HG02678 (cell line): Measurements from ENCODE around the gene GLRX3.

Source experiments
- ATAC-seq: cut with Tn5 transposase; IDR thresholded peaks from one replicate; pipeline ENCODE4 v1.9.1; 2021; ENCODE audit warnings: mild to moderate bottlenecking, moderate library complexity; ENCODE audit not compliant: unreplicated experiment

The GLRX3 gene

GRCh38 chr10:130137090-130137448 lies 878 bp downstream of the GLRX3 start:
- ATAC-seq: no peak

- no peak for ATAC-seq
Observed at GRCh38 chr10:130137659-130138478, 1.7 kb downstream of the GLRX3 start.

GRCh38 chr10:130138479-130138866 lies 2.3 kb downstream of the GLRX3 start:
- ATAC-seq: no peak

GRCh38 chr10:130140425-130140824 lies 4.2 kb downstream of the GLRX3 start:
- ATAC-seq: no peak

GRCh38 chr10:130141038-130141437 lies 4.8 kb downstream of the GLRX3 start:
- ATAC-seq: no peak

GRCh38 chr10:130141460-130141859 lies 5.3 kb downstream of the GLRX3 start:
- peak; percentile 27 for ATAC-seq

GRCh38 chr10:130141878-130142277 lies 5.7 kb downstream of the GLRX3 start:
- ATAC-seq: peak; percentile 86

GRCh38 chr10:130146042-130146441 lies 9.9 kb downstream of the GLRX3 start:
- ATAC-seq: no peak

GRCh38 chr10:130159192-130159794 lies 23.1 kb downstream of the GLRX3 start:
- no peak for ATAC-seq

- no peak for ATAC-seq
Observed at GRCh38 chr10:130160775-130161174, 24.6 kb downstream of the GLRX3 start.

GRCh38 chr10:130161331-130161730 lies 25.1 kb downstream of the GLRX3 start:
- ATAC-seq: no peak

GRCh38 chr10:130167193-130167592 lies 31.0 kb downstream of the GLRX3 start:
- no peak for ATAC-seq

GRCh38 chr10:130167707-130168106 lies 31.5 kb downstream of the GLRX3 start:
- no peak for ATAC-seq

- no peak for ATAC-seq
Observed at GRCh38 chr10:130169136-130169859, 33.1 kb downstream of the GLRX3 start.

GRCh38 chr10:130171196-130171595 lies 35.0 kb downstream of the GLRX3 start:
- no peak for ATAC-seq

GRCh38 chr10:130174328-130174727 lies 38.1 kb downstream of the GLRX3 start:
- ATAC-seq: no peak

- ATAC-seq: no peak
Observed at GRCh38 chr10:130175074-130175473, 38.9 kb downstream of the GLRX3 start.

- ATAC-seq: no peak
Observed at GRCh38 chr10:130177250-130177649, 41.1 kb downstream of the GLRX3 start.

GRCh38 chr10:130179640-130180039 lies 43.4 kb downstream of the GLRX3 start:
- ATAC-seq: no peak

GRCh38 chr10:130180416-130180815 lies 44.2 kb downstream of the GLRX3 start:
- ATAC-seq: no peak

GRCh38 chr10:130181858-130182257 lies 45.7 kb downstream of the GLRX3 start:
- ATAC-seq: no peak

GRCh38 chr10:130185591-130185990 lies 49.4 kb downstream of the GLRX3 start:
- ATAC-seq: no peak
